ENCODE measurements around the gene NAXE.
A peak's percentile ranks its signal among the peaks of the same experiment; 100 is the strongest.

Gene NAXE

DNA sequence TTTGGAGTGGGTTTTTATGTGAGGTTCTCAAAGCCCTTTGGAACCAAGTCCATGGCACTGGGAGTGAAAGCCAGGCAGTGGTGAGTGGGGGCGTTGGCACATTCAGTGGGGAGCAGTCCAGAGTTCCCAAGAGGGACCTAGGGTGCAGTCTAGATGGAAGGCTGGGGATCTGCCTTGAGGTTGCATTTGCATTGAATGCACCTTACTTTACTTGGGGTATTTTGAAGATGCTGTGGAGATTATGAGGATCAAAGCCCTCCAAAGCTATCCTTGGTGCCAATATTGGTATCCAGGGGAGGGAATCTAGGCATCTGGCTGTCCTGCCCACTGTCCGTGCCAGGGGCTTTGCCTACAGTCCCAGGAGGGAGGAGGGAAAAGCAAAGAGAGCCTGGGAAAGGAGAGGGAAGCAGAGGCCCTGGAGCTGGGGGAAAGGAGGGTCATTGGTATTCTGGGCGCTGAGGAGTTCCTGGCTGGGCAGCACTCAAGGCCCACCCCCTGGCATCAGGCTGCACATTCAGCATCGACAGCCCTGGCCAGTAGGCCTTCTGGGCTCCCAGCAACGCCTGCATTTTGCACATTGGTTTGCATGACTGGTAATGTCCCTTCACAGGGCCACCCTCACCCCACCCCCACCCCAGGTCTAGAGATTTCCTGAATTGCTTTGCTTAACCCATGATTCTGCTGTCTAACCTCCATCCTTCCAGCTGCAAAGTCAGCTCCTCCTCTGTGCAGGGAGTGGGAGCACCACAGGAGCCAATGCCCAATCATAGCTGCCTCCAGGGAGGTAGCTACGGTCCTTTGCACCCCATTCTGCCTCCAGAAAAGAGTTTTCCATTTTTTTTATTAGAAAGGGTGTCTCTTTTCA, 49.5 kb downstream of the NAXE start:
- TF ChIP-seq, protein P1, sequence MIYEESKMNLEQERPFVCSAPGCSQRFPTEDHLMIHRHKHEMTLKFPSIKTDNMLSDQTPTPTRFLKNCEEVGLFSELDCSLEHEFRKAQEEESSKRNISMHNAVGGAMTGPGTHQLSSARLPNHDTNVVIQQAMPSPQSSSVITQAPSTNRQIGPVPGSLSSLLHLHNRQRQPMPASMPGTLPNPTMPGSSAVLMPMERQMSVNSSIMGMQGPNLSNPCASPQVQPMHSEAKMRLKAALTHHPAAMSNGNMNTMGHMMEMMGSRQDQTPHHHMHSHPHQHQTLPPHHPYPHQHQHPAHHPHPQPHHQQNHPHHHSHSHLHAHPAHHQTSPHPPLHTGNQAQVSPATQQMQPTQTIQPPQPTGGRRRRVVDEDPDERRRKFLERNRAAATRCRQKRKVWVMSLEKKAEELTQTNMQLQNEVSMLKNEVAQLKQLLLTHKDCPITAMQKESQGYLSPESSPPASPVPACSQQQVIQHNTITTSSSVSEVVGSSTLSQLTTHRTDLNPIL (CRISPR knock-in tag; IDR thresholded peaks at IDR 0.05; ENCODE audit: low read depth): no peak
- ATAC-seq: no peak

DNA sequence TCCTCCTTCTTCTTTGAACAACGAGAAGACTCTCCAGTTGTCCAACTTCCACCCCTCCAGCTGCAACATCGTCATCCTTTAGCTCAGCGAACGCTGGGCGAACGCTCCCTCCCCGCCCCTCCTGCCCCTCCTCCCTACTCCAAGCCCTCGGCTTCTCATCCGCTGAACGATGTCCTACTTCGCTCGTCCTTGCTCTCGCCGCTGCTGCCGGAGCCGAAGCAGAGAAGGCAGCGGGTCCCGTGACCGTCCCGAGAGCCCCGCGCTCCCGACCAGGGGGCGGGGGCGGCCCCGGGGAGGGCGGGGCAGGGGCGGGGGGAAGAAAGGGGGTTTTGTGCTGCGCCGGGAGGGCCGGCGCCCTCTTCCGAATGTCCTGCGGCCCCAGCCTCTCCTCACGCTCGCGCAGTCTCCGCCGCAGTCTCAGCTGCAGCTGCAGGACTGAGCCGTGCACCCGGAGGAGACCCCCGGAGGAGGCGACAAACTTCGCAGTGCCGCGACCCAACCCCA, 50.2 kb downstream of the NAXE start, which contains the start of gene BCAN:
BCAN (plus strand) TSS at position 357 of the 504 bp plus-strand sequence. CDS start 3,938 bp downstream, outside the sequence.
- ATAC-seq: peak; percentile 64
- TF ChIP-seq ARNTL (CRISPR knock-in tag; IDR thresholded peaks at IDR 0.05; ENCODE audit: borderline replicate concordance, low read depth): no peak
- TF ChIP-seq ZC3H10 (CRISPR knock-in tag; IDR thresholded peaks at IDR 0.05): no peak
- TF ChIP-seq, protein P1 (CRISPR knock-in tag; IDR thresholded peaks at IDR 0.05; ENCODE audit: low read depth): no peak

DNA sequence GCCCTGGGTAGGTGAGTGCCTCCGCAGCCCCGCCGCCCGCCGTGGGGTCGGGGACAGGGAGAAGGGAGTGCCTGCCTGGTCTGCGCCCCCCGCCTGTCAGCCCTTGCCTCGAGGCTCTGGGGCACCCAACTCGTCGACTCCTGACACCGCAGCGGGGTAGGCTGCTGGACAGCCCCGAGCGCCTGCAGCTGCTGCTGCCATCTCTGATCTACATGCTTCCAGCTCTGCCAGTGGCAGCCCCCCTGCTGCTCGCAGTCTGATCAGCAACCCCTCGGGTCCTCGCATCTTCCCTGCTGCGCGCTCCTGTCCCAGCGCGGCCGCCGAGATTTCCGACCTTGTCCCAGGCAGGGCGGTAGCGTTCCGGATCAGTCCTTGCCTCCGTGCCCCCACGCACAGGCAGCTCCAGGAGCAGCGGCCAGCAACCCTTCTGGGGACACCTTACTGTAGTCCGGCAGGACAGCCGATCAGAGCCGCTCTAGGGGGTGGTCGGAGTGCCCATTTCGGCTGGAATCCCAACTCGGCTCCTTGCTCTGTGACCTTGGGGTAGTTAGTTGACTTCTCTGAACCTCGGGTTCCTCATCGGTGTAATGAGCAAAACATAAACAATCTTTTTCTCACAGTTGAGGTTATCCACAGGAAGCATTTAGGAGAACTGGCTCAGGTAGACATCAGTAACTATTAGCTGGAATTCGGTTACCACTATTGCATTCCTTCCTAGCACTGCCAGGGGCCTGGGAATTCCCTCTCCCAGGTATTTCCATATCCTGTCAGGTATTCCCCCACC, 50.9 kb downstream of the NAXE start:
- TF ChIP-seq ZFP3 (CRISPR knock-in tag; IDR thresholded peaks at IDR 0.05): peak; percentile 58; the same call in 1 of the 2 replicates
- TF ChIP-seq ESRRG (CRISPR knock-in tag; IDR thresholded peaks at IDR 0.05): no peak
- ATAC-seq: peak; percentile 31

DNA sequence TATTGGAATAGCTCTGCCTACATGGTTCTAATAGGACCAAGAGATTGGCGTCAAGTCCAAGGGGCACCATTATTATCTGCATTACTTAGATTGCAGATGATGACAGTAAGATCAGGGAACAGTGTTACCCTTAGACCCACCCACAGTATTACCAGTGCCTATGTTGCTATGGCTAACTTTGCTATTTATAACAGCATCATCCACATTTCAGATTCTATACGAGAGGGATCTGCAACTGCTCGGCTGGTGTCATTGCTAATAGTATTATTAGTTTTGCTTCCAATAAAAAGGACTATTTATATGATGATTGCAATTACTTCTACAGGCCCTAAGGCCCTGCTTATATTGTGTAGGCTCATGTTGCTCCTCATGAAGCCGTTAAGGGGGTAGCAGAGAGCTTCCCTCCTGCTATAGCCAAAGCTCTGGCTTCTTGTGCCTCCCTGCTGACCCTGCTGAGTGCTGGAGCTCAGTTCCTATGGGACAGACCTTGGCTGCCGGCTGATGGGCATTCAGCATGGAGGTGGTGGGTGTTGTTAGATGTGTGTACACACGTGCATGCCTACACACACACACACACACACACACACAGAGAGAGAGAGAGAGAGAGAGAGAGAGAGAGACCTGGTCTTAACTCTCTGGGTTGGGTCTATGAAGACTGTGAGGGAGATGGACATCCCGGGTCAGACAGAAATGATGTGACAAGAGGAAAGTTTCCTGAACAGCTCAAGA, 51.6 kb downstream of the NAXE start:
- no peak for ATAC-seq
- TF ChIP-seq ZFP3 (CRISPR knock-in tag; IDR thresholded peaks at IDR 0.05): no peak
- no peak for TF ChIP-seq GLIS3 (CRISPR knock-in tag; IDR thresholded peaks at IDR 0.05)
- TF ChIP-seq OSR1 (CRISPR knock-in tag; IDR thresholded peaks at IDR 0.05): no peak
- no peak for TF ChIP-seq ISL1 (CRISPR knock-in tag; IDR thresholded peaks at IDR 0.05)
- TF ChIP-seq, protein P1 (CRISPR knock-in tag; IDR thresholded peaks at IDR 0.05; ENCODE audit: low read depth): no peak
- TF ChIP-seq ZC3H10 (CRISPR knock-in tag; IDR thresholded peaks at IDR 0.05): no peak
- TF ChIP-seq, protein P2, sequence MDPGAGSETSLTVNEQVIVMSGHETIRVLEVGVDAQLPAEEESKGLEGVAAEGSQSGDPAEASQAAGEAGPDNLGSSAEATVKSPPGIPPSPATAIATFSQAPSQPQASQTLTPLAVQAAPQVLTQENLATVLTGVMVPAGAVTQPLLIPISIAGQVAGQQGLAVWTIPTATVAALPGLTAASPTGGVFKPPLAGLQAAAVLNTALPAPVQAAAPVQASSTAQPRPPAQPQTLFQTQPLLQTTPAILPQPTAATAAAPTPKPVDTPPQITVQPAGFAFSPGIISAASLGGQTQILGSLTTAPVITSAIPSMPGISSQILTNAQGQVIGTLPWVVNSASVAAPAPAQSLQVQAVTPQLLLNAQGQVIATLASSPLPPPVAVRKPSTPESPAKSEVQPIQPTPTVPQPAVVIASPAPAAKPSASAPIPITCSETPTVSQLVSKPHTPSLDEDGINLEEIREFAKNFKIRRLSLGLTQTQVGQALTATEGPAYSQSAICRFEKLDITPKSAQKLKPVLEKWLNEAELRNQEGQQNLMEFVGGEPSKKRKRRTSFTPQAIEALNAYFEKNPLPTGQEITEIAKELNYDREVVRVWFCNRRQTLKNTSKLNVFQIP (CRISPR knock-in tag; IDR thresholded peaks at IDR 0.05; ENCODE audit: borderline replicate concordance, low read depth): no peak
- TF ChIP-seq, protein P3, sequence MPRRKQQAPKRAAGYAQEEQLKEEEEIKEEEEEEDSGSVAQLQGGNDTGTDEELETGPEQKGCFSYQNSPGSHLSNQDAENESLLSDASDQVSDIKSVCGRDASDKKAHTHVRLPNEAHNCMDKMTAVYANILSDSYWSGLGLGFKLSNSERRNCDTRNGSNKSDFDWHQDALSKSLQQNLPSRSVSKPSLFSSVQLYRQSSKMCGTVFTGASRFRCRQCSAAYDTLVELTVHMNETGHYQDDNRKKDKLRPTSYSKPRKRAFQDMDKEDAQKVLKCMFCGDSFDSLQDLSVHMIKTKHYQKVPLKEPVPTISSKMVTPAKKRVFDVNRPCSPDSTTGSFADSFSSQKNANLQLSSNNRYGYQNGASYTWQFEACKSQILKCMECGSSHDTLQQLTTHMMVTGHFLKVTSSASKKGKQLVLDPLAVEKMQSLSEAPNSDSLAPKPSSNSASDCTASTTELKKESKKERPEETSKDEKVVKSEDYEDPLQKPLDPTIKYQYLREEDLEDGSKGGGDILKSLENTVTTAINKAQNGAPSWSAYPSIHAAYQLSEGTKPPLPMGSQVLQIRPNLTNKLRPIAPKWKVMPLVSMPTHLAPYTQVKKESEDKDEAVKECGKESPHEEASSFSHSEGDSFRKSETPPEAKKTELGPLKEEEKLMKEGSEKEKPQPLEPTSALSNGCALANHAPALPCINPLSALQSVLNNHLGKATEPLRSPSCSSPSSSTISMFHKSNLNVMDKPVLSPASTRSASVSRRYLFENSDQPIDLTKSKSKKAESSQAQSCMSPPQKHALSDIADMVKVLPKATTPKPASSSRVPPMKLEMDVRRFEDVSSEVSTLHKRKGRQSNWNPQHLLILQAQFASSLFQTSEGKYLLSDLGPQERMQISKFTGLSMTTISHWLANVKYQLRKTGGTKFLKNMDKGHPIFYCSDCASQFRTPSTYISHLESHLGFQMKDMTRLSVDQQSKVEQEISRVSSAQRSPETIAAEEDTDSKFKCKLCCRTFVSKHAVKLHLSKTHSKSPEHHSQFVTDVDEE (CRISPR knock-in tag; IDR thresholded peaks at IDR 0.05): no peak
- no peak for TF ChIP-seq ZNF8 (CRISPR knock-in tag; IDR thresholded peaks at IDR 0.05)
- no peak for TF ChIP-seq CSDC2 (CRISPR knock-in tag; IDR thresholded peaks at IDR 0.05)
- TF ChIP-seq ZNF565 (CRISPR knock-in tag; conservative IDR thresholded peaks at IDR 0.05; ENCODE audit: low read depth): no peak
- no peak for TF ChIP-seq TCF4 (CRISPR knock-in tag; IDR thresholded peaks at IDR 0.05; ENCODE audit: borderline replicate concordance)
- no peak for TF ChIP-seq SNAI2 (CRISPR knock-in tag; IDR thresholded peaks at IDR 0.05)

Data from SK-N-SH treated with all-trans-retinoic acid at 6 μM for 48 hours (cell line).